K562 (cell line): ENCODE data around the gene SLIRP. TPM values are rescaled to one million over a fixed set of nuclear protein-coding genes. Genes with fewer than 3 reads are reported as not detected.

Source experiments
- ARNT ChIP-seq, 2 experiments: fragments of 450-650 bp; IDR thresholded peaks; 2 replicates each; pipeline ENCODE4 v1.6.1; 2016; ENCODE audit warnings: mild to moderate bottlenecking in 1 of 2
- C11orf30 ChIP-seq: fragments of 450-650 bp; IDR thresholded peaks from 2 replicates; pipeline ENCODE4 v1.6.1; 2016; ENCODE audit warnings: low read depth, mild to moderate bottlenecking
- EP400 ChIP-seq: fragments of 450-650 bp; IDR thresholded peaks from 2 replicates; pipeline ENCODE4 v1.6.1; 2017; ENCODE audit warnings: antibody characterized with exemption, mild to moderate bottlenecking, moderate library complexity
- FOXP1 ChIP-seq: sonication (generic); formaldehyde crosslinking; IDR thresholded peaks from 2 replicates; pipeline ENCODE4 v1.8.0; 2022; ENCODE audit warnings: mild to moderate bottlenecking, missing genetic modification reagents
- GTF2A2 ChIP-seq: IDR thresholded peaks from 2 replicates; pipeline ENCODE4 v1.6.1; 2016; ENCODE audit warnings: mild to moderate bottlenecking, missing genetic modification characterization, missing compliant biosample characterization
- HINFP ChIP-seq: fragments of 450-650 bp; conservative IDR thresholded peaks from 2 replicates; pipeline ENCODE4 v1.6.1; 2016; ENCODE audit warnings: missing genetic modification characterization, low read depth, mild to moderate bottlenecking, control low read depth, missing compliant biosample characterization
- HNRNPLL ChIP-seq: fragments of 200-400 bp; formaldehyde crosslinking; IDR thresholded peaks from 2 replicates; pipeline ENCODE4 v1.6.1; 2017; ENCODE audit warnings: low read length, low read depth, mild to moderate bottlenecking; ENCODE audit not compliant: poor library complexity, severe bottlenecking
- JUN ChIP-seq, 2 experiments: sonication (generic) in 1 of 2; formaldehyde crosslinking in 1 of 2; IDR thresholded peaks; 2 replicates each; pipeline versions ENCODE4 v1.6.1 to v1.8.0; 2012 to 2022; ENCODE audit warnings: borderline replicate concordance in 2 of 2, mild to moderate bottlenecking in 2 of 2, improper control_type of control experiment in 1 of 2, low read depth in 1 of 2, low read length in 1 of 2, missing genetic modification reagents in 1 of 2
- MAFF ChIP-seq: IDR thresholded peaks from 2 replicates; pipeline ENCODE4 v1.6.1; 2012; ENCODE audit warnings: low read length, improper control_type of control experiment
- MTF1 ChIP-seq: fragments of 250-450 bp; sonication (Bioruptor Pico); IDR thresholded peaks from 2 replicates; pipeline ENCODE4 v1.9.0; 2021; ENCODE audit warnings: moderate library complexity, mild to moderate bottlenecking, inconsistent platforms, borderline replicate concordance
- OTX1 ChIP-seq: fragments of 450-650 bp; formaldehyde crosslinking; IDR thresholded peaks from 2 replicates; pipeline ENCODE4 v1.4.0; 2022; ENCODE audit warnings: mild to moderate bottlenecking
- PKNOX1 ChIP-seq: fragments of 450-650 bp; IDR thresholded peaks from 2 replicates; pipeline ENCODE4 v1.6.1; 2016
- PML ChIP-seq: IDR thresholded peaks from 2 replicates; pipeline ENCODE4 v1.6.1; 2012; ENCODE audit warnings: low read length, inconsistent platforms
- POLR2A ChIP-seq: fragments of 450-650 bp; conservative IDR thresholded peaks from 2 replicates; pipeline ENCODE4 v1.6.1; 2016
- POLR2AphosphoS5 ChIP-seq: IDR thresholded peaks from 2 replicates; pipeline ENCODE4 v1.6.1; 2011; ENCODE audit warnings: mild to moderate bottlenecking, low read depth, low read length, moderate library complexity; ENCODE audit not compliant: control insufficient read depth, insufficient read depth
- RBFOX2 ChIP-seq: fragments of 200-400 bp; formaldehyde crosslinking; IDR thresholded peaks from 2 replicates; pipeline ENCODE4 v1.6.1; 2017; ENCODE audit warnings: low read depth, mild to moderate bottlenecking, low read length, moderate library complexity
- SIN3B ChIP-seq: fragments of 450-650 bp; IDR thresholded peaks from 2 replicates; pipeline ENCODE4 v1.6.1; 2017; ENCODE audit warnings: low read depth, mild to moderate bottlenecking, moderate library complexity
- SLC30A9 ChIP-seq: fragments of 250-450 bp; sonication (Bioruptor Pico); IDR thresholded peaks from 2 replicates; pipeline ENCODE4 v1.8.0; 2022; ENCODE audit warnings: mild to moderate bottlenecking, moderate library complexity
- TARDBP ChIP-seq: fragments of 450-650 bp; IDR thresholded peaks from 2 replicates; pipeline ENCODE4 v1.6.1; 2016
- ZNF76 ChIP-seq: fragments of 250-450 bp; sonication (Bioruptor Pico); IDR thresholded peaks from 2 replicates; pipeline ENCODE4 v1.4.0; 2020; ENCODE audit warnings: mild to moderate bottlenecking, moderate library complexity, borderline replicate concordance
- polyA plus RNA-seq, 8 experiments: library from polyadenylated mRNA; depleted of rRNA in 4 of 8; stranded (reverse) in 5 of 8; unstranded in 3 of 8; fragments of >200 nt; fragmentation: Nextera tagmentation in 2 of 8; fragmentation: Illumina TruSeq in 1 of 8; extraction: Ambion mirVana in 2 of 8; extraction: Trizol in 1 of 8; gene quantifications; 2 replicates each; pipeline versions ENCODE4 v1.2.1 to v1.2.3, GENCODE V29; 2011 to 2014; ENCODE audit warnings: inconsistent platforms in 1 of 8, missing spikeins in 1 of 8
- total RNA-seq, 7 experiments: library from RNA; depleted of rRNA in 6 of 7; stranded (reverse); fragments of >200 nt in 6 of 7; fragmentation: Illumina TruSeq in 2 of 7; extraction: Trizol in 2 of 7; gene quantifications; 2 replicates each; pipeline versions ENCODE4 v1.2.1 to v1.2.3, GENCODE V29; 2011 to 2021; ENCODE audit warnings: low replicate concordance in 1 of 7
- TF ChIP-seq, protein P1 (sequence below), 2 experiments: fragments of 450-650 bp; IDR thresholded peaks; 2 replicates each; pipeline ENCODE4 v1.6.1; 2018; ENCODE audit warnings: mild to moderate bottlenecking in 2 of 2, low read depth in 1 of 2; ENCODE audit not compliant: partially characterized antibody in 2 of 2

SLIRP gene
- total and polyA plus RNA-seq, 9 of the 15 experiments (the other 6 are each of a cell fraction or from before 2014, with no cell fraction given), result 251 to 1,905 (median 491) TPM

DNA sequence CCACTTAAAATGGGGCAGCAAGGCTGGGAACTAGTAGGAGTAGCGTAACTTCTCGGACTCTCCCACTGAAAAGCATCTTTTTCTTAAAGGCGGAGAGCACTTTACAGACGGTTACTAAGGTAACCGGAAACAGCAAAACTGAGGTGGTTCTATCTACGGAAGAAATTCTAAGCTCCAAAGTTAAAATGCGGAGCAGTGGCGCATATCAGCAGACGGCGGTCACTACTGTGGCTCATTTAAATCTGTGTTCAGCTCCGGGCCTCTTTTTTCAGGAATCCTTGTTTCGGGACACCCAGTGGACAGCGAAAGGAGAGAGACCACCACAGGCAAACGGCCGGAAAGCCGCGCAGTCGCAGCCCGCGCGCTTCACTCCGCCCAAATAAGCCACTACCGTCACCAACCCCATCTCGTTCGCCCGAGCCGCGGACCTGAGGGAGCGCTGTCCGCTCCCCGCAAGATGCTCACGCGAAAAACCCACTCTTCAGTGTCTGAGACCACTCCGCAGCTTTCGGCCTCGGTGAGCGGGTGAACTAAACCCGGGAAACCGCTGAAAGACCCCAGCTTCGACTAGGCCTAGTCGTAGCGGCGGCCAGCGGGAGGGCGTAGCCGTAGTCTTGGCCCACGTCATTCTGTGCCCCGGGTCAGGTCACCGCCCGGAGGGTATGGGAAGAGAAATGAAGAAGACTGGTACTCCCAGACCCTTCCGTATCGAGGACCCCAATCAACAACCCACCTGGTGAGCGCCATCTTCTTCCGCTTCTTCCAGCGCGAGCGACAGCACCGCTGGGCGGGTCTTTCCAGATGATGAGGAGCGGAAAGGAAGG, 52.7 kb downstream of the SLIRP start, which contains the start of gene SNW1 (continued):
- TF ChIP-seq, protein P1, sequence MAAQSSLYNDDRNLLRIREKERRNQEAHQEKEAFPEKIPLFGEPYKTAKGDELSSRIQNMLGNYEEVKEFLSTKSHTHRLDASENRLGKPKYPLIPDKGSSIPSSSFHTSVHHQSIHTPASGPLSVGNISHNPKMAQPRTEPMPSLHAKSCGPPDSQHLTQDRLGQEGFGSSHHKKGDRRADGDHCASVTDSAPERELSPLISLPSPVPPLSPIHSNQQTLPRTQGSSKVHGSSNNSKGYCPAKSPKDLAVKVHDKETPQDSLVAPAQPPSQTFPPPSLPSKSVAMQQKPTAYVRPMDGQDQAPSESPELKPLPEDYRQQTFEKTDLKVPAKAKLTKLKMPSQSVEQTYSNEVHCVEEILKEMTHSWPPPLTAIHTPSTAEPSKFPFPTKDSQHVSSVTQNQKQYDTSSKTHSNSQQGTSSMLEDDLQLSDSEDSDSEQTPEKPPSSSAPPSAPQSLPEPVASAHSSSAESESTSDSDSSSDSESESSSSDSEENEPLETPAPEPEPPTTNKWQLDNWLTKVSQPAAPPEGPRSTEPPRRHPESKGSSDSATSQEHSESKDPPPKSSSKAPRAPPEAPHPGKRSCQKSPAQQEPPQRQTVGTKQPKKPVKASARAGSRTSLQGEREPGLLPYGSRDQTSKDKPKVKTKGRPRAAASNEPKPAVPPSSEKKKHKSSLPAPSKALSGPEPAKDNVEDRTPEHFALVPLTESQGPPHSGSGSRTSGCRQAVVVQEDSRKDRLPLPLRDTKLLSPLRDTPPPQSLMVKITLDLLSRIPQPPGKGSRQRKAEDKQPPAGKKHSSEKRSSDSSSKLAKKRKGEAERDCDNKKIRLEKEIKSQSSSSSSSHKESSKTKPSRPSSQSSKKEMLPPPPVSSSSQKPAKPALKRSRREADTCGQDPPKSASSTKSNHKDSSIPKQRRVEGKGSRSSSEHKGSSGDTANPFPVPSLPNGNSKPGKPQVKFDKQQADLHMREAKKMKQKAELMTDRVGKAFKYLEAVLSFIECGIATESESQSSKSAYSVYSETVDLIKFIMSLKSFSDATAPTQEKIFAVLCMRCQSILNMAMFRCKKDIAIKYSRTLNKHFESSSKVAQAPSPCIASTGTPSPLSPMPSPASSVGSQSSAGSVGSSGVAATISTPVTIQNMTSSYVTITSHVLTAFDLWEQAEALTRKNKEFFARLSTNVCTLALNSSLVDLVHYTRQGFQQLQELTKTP (IDR thresholded peaks at IDR 0.05; ENCODE audit: low read depth in 1 of 2, partially characterized antibody in 2 of 2), result peak in 1 of 2 experiments; percentile 40
- TF ChIP-seq TARDBP (no peak), HINFP (tag) (peak; percentile 88), ARNT (IDR thresholded peaks at IDR 0.05) (no peak), HNRNPLL (peak; percentile 54), POLR2AphosphoS5 (peak; percentile 56; the same call in 1 of the 2 replicates), EP400 (peak; percentile 85), MTF1 (CRISPR knock-in tag) (no peak), POLR2A (peak; percentile 84), GTF2A2 (tag) (no peak), PML (peak; percentile 22; the same call in 1 of the 2 replicates), RBFOX2 (peak; percentile 88), SIN3B (peak; percentile 48; the same call in 1 of the 2 replicates), OTX1 (CRISPR knock-in tag) (no peak), C11orf30 (peak; percentile 46; the same call in 1 of the 2 replicates), MAFF (no peak), PKNOX1 (peak; percentile 88), JUN (IDR thresholded peaks at IDR 0.05; ENCODE audit: borderline replicate concordance, low read depth, low read length) (no peak), JUN (CRISPR knock-in tag; IDR thresholded peaks at IDR 0.05; ENCODE audit: borderline replicate concordance) (peak; percentile 74; the same call in 1 of the 2 replicates), ZNF76 (CRISPR knock-in tag) (no peak), SLC30A9 (CRISPR knock-in tag) (no peak), FOXP1 (CRISPR knock-in tag) (peak; percentile 82; the same call in 1 of the 2 replicates)
